Fibroblast of lung (primary cell): ENCODE results near the gene CACTIN. TPM values are rescaled to one million over a fixed set of nuclear protein-coding genes. Genes with fewer than 3 reads are reported as not detected.
A peak's percentile ranks its signal among the peaks of the same experiment; 100 is the strongest.

Experiments
- DNase-seq, 2 donors: peaks; one replicate each; pipeline versions ENCODE4 v3.0.0 to v3.0.0-alpha.2; 2010; ENCODE audit warnings: low read depth in 2 of 2
- H2AFZ ChIP-seq: 2 replicates; pipeline ENCODE4 v1.5.1; 2012; ENCODE audit warnings: low read length, control low read depth, inconsistent platforms
- H3K27ac ChIP-seq: 2 replicates; pipeline ENCODE4 v1.5.1; 2011; ENCODE audit warnings: low read length, control low read depth; ENCODE audit not compliant: insufficient read depth
- H3K27me3 ChIP-seq: 2 replicates; pipeline ENCODE4 v1.5.1; 2011; ENCODE audit warnings: mild to moderate bottlenecking, low read length; ENCODE audit not compliant: control insufficient read depth, insufficient read depth
- H3K36me3 ChIP-seq: 2 replicates; pipeline ENCODE4 v1.5.1; 2011; ENCODE audit warnings: low read length; ENCODE audit not compliant: control insufficient read depth, insufficient read depth
- H3K4me1 ChIP-seq: 2 replicates; pipeline ENCODE4 v1.5.1; 2011; ENCODE audit warnings: low read length; ENCODE audit not compliant: control insufficient read depth, insufficient read depth; ENCODE audit errors: extremely low read depth
- H3K4me2 ChIP-seq: 2 replicates; pipeline ENCODE4 v1.5.1; 2011; ENCODE audit warnings: low read length, control low read depth; ENCODE audit not compliant: insufficient read depth; ENCODE audit errors: extremely low read depth
- H3K4me3 ChIP-seq, 4 experiments: fragments of 200-600 bp in 1 of 4; sonication (generic) in 1 of 4; replicated peaks in 1 of 4; 2 replicates each; pipeline ENCODE4 v1.5.1; 2011 to 2016; ENCODE audit warnings: low read length in 4 of 4, low read depth in 3 of 4, mild to moderate bottlenecking in 3 of 4, control low read depth in 2 of 4, inconsistent platforms in 1 of 4, mixed read lengths in 1 of 4; ENCODE audit not compliant: insufficient read depth in 1 of 4; ENCODE audit errors: control extremely low read depth in 1 of 4
- H3K79me2 ChIP-seq: 2 replicates; pipeline ENCODE4 v1.5.1; 2012; ENCODE audit warnings: mild to moderate bottlenecking, low read length, inconsistent platforms; ENCODE audit not compliant: control insufficient read depth, insufficient read depth
- H3K9ac ChIP-seq: 2 replicates; pipeline ENCODE4 v1.5.1; 2011; ENCODE audit warnings: mild to moderate bottlenecking, low read length, control low read depth; ENCODE audit not compliant: insufficient read depth
- H3K9me3 ChIP-seq: 2 replicates; pipeline ENCODE4 v1.5.1; 2012; ENCODE audit warnings: low read depth, low read length; ENCODE audit not compliant: control insufficient read depth, insufficient read depth
- H4K20me1 ChIP-seq: 2 replicates; pipeline ENCODE4 v1.5.1; 2011; ENCODE audit warnings: low read length; ENCODE audit not compliant: control insufficient read depth, insufficient read depth; ENCODE audit errors: extremely low read depth
- EZH2 ChIP-seq: IDR thresholded peaks from 2 replicates; pipeline ENCODE4 v1.5.1; 2012; ENCODE audit warnings: low read length, control low read depth, mild to moderate bottlenecking; ENCODE audit errors: missing control alignments
- polyA plus RNA-seq, 2 donors: library from polyadenylated mRNA; depleted of rRNA in 1 of 2; stranded (reverse) in 1 of 2; unstranded in 1 of 2; fragments of >200 nt; gene quantifications; 2 replicates each; pipeline ENCODE4 v1.2.1, GENCODE V29; 2011 to 2012; ENCODE audit warnings: missing spikeins in 1 of 2
- total RNA-seq: library from RNA; depleted of rRNA; stranded (reverse); fragments of >200 nt; gene quantifications from 2 replicates; pipeline ENCODE4 v1.2.1, GENCODE V29; 2014
- TF ChIP-seq, protein P1 (sequence below), 2 donors: IDR thresholded peaks in 1 of 2; conservative IDR thresholded peaks in 1 of 2; 1 replicate in 1 of 2; 2 replicates in 1 of 2; pipeline ENCODE4 v1.5.1; 2011 to 2012; ENCODE audit warnings: low read length in 2 of 2, control low read depth in 1 of 2, inconsistent platforms in 1 of 2, low read depth in 1 of 2, mild to moderate bottlenecking in 1 of 2

CACTIN gene
- total and polyA plus RNA-seq, 2 donors (not counting 1 experiment from before 2014, with no cell fraction given): 6.7 to 19.7 TPM

DNA sequence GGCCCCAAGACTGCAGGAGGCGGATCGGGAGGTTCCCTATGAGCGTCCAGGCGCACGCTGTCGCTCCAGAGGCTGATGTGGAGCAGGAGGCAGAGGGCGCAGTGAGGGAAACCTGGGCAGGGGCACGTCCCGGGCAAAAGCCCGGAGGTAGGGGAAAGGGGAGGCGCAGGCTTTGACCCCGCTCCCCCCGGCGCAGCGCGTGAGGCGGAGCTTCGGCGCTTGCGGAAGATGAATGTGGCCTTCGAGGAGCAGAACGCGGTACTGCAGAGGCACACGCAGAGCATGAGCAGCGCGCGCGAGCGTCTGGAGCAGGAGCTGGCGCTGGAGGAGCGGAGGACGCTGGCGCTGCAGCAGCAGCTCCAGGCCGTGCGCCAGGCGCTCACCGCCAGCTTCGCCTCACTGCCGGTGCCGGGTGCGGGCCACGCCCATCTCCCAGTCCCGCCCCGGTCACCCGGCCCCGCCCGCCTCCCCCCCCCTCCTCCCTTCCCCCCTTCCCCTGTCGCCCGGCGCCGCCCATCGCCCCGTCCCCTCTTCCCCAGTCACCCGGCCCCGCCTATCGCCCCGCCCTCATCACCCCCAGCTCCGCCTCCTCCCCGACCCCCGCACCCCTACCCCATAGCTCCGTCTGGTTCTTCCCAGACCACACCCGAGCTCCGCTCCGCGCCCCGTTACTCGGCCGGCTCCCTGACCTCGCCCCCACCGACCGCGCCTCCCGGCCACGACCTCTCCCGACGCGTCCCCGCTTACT lies 49.7 kb downstream of the CACTIN start:
- H4K20me1 ChIP-seq: no peaks in the 10 kb centered on the region
- no peak overlapping the region for H3K27ac ChIP-seq
- no peaks in the 10 kb centered on the region for H3K79me2 ChIP-seq
- no peaks in the 10 kb centered on the region for H3K27me3 ChIP-seq
- peak overlapping the region in 1 of 4 experiments; percentile 30 for H3K4me3 ChIP-seq
- DNase-seq: peak; percentile 71 to 85
- H3K36me3 ChIP-seq: peaks cover 10% of the 10 kb centered on the region
- TF ChIP-seq EZH2: no peak
- TF ChIP-seq, protein P1, sequence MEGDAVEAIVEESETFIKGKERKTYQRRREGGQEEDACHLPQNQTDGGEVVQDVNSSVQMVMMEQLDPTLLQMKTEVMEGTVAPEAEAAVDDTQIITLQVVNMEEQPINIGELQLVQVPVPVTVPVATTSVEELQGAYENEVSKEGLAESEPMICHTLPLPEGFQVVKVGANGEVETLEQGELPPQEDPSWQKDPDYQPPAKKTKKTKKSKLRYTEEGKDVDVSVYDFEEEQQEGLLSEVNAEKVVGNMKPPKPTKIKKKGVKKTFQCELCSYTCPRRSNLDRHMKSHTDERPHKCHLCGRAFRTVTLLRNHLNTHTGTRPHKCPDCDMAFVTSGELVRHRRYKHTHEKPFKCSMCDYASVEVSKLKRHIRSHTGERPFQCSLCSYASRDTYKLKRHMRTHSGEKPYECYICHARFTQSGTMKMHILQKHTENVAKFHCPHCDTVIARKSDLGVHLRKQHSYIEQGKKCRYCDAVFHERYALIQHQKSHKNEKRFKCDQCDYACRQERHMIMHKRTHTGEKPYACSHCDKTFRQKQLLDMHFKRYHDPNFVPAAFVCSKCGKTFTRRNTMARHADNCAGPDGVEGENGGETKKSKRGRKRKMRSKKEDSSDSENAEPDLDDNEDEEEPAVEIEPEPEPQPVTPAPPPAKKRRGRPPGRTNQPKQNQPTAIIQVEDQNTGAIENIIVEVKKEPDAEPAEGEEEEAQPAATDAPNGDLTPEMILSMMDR (conservative IDR thresholded peaks at IDR 0.05 in 1 of 2, IDR thresholded peaks at IDR 0.05 in 1 of 2; ENCODE audit: low read depth in 1 of 2, low read length in 2 of 2): no peak
- H3K4me2 ChIP-seq: peak overlapping the region; percentile 1
- H3K4me1 ChIP-seq: peaks cover 8% of the 10 kb centered on the region
- no peak overlapping the region for H3K9ac ChIP-seq
- peak overlapping the region; percentile 13 for H2AFZ ChIP-seq
- H3K9me3 ChIP-seq: no peaks in the 10 kb centered on the region

DNA sequence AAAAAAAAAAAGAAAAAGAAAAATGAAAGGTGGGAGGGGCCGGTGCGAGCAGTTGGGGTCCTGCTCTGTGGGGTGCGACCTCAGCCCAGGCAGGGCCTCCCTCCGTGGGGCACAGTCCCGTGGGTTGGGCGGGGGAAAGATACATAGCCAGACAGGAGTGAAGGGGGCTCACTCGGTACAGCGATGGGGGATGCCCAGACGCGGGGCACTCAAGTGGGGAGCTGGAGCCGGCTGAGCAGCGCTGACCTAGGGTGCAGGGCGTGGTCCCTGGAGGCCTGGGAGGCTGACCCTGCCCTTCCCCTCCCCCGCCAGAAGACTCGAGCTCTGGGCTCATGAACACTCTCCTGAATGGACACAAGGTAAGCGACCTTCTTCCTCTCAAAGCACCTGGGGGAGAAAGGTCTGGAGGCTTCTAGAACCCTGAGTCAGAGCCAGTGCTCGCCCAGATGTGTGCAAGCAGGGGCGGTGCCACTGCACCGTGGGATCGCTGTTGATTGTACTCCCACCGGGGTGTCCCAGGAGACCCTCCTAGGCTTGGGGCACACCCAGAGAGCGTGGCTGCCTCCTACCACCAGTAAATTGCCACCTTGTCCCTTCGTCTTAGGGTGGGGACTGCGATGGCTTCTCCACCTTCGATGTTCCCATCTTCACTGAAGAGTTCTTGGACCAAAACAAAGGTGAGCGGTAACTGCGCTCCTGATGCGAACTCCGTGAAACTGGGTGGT lies 50.5 kb downstream of the CACTIN start:
- no peak overlapping the region for H3K4me2 ChIP-seq
- TF ChIP-seq, protein P1 (conservative IDR thresholded peaks at IDR 0.05 in 1 of 2, IDR thresholded peaks at IDR 0.05 in 1 of 2; ENCODE audit: low read depth in 1 of 2, low read length in 2 of 2): no peak
- no peak for TF ChIP-seq EZH2
- no peak overlapping the region for H2AFZ ChIP-seq

GRCh38 chr19:3575260-3575741 lies 51.3 kb downstream of the CACTIN start:
- no peaks in the 10 kb centered on the region for H3K27me3 ChIP-seq
- H3K9ac ChIP-seq: no peak overlapping the region
- no peaks in the 10 kb centered on the region for H3K79me2 ChIP-seq
- H3K4me2 ChIP-seq: no peak overlapping the region
- no peaks in the 10 kb centered on the region for H4K20me1 ChIP-seq
- no peaks in the 10 kb centered on the region for H3K9me3 ChIP-seq
- peaks cover 10% of the 10 kb centered on the region for H3K36me3 ChIP-seq
- TF ChIP-seq, protein P1 (conservative IDR thresholded peaks at IDR 0.05 in 1 of 2, IDR thresholded peaks at IDR 0.05 in 1 of 2; ENCODE audit: low read depth in 1 of 2, low read length in 2 of 2): peak in 1 of 2 donors; percentile 30
- TF ChIP-seq EZH2: no peak
- no peak overlapping the region for H2AFZ ChIP-seq
- H3K27ac ChIP-seq: no peak overlapping the region
- H3K4me1 ChIP-seq: peaks cover 4% of the 10 kb centered on the region
- DNase-seq: no peak
- H3K4me3 ChIP-seq: no peak overlapping the region

More for the DNA sequence above, 50.5 kb downstream of the CACTIN start:
- DNase-seq: no peak
- Histone ChIP-seq H4K20me1 (no peaks in the 10 kb centered on the region), H3K79me2 (no peaks in the 10 kb centered on the region), H3K27me3 (no peaks in the 10 kb centered on the region), H3K4me3 (peak overlapping the region in 1 of 4 experiments; percentile 30), H3K9ac (no peak overlapping the region), H3K4me1 (peaks cover 8% of the 10 kb centered on the region), H3K27ac (no peak overlapping the region), H3K9me3 (no peaks in the 10 kb centered on the region), H3K36me3 (peaks cover 10% of the 10 kb centered on the region)
